OCI-LY1 (cell line): Measurements from ENCODE around the gene TPP1.
A peak's percentile ranks its signal among the peaks of the same experiment; 100 is the strongest.

Experiments used
- CTCF ChIP-seq: fragments of 200-600 bp; sonication (generic), shearing (Covaris generic); IDR thresholded peaks from 2 replicates; pipeline ENCODE4 v1.5.1; 2017; ENCODE audit warnings: mild to moderate bottlenecking, antibody characterized with exemption, low read length, moderate library complexity, mixed read lengths
- EZH2 ChIP-seq: fragments of 200-600 bp; sonication (generic), shearing (Covaris generic); IDR thresholded peaks from 2 replicates; pipeline ENCODE4 v1.8.0; 2017; ENCODE audit warnings: borderline replicate concordance, mixed run types, mild to moderate bottlenecking, antibody characterized with exemption, low read length, moderate library complexity, mixed read lengths

- TF ChIP-seq CTCF = peak; percentile 47
- TF ChIP-seq EZH2 = no peak
Observed at GRCh38 chr11:6667733-6668374, 48.6 kb upstream of the TPP1 start.
